HepG2 (cell line): ENCODE measurements around the gene TMEM33. TPM values are rescaled to one million over a fixed set of nuclear protein-coding genes. Genes with fewer than 3 reads are reported as not detected.

Source experiments
- CENPX ChIP-seq: sonication (generic); formaldehyde crosslinking; IDR thresholded peaks from 2 replicates; pipeline ENCODE4 v1.9.0; 2021; ENCODE audit warnings: mild to moderate bottlenecking, missing genetic modification reagents, moderate library complexity
- CHD2 ChIP-seq: IDR thresholded peaks from 2 replicates; pipeline ENCODE4 v1.6.1; 2011; ENCODE audit warnings: low read depth, low read length, improper control_type of control experiment
- ELF3 ChIP-seq: IDR thresholded peaks from 2 replicates; pipeline ENCODE4 v1.6.1; 2016; ENCODE audit warnings: missing genetic modification reagents, missing compliant biosample characterization
- ELF4 ChIP-seq: sonication (generic); formaldehyde crosslinking; IDR thresholded peaks from 2 replicates; pipeline ENCODE4 v1.5.0; 2020; ENCODE audit warnings: missing genetic modification reagents, mild to moderate bottlenecking, moderate library complexity, borderline replicate concordance
- HDAC6 ChIP-seq: fragments of 200-600 bp; sonication (generic); IDR thresholded peaks from 2 replicates; pipeline ENCODE4 v1.7.0; 2017; ENCODE audit warnings: mild to moderate bottlenecking, antibody characterized with exemption, low read length, low read depth
- JUNB ChIP-seq: sonication (generic); formaldehyde crosslinking; IDR thresholded peaks from 2 replicates; pipeline ENCODE4 v1.8.0; 2022; ENCODE audit warnings: missing genetic modification reagents, mild to moderate bottlenecking, borderline replicate concordance
- KDM2A ChIP-seq: sonication (generic); formaldehyde crosslinking; IDR thresholded peaks from 2 replicates; pipeline ENCODE4 v1.4.0; 2020; ENCODE audit warnings: low read depth, missing genetic modification reagents, borderline replicate concordance
- KLF16 ChIP-seq, 2 experiments: sonication (generic) in 1 of 2; formaldehyde crosslinking in 1 of 2; IDR thresholded peaks; 2 replicates each; pipeline versions ENCODE4 v1.6.1 to v1.8.0; 2016 to 2023; ENCODE audit warnings: missing genetic modification reagents in 2 of 2, missing compliant biosample characterization in 1 of 2
- MBNL3 ChIP-seq: fragments of 250-450 bp; sonication (Bioruptor Pico); conservative IDR thresholded peaks from 2 replicates; pipeline ENCODE4 v1.8.0; 2022; ENCODE audit warnings: mild to moderate bottlenecking, inconsistent platforms
- PLRG1 ChIP-seq: fragments of 450-650 bp; conservative IDR thresholded peaks from 2 replicates; pipeline ENCODE4 v1.6.1; 2016
- SIX4 ChIP-seq: sonication (generic); formaldehyde crosslinking; IDR thresholded peaks from 2 replicates; pipeline ENCODE4 v1.4.0; 2020; ENCODE audit warnings: missing genetic modification reagents
- TP53 ChIP-seq: sonication (generic); formaldehyde crosslinking; conservative IDR thresholded peaks from 2 replicates; pipeline ENCODE4 v1.4.0; 2020; ENCODE audit warnings: missing genetic modification reagents
- ZFAT ChIP-seq: sonication (generic); formaldehyde crosslinking; conservative IDR thresholded peaks from 2 replicates; pipeline ENCODE4 v1.8.1; 2023; ENCODE audit warnings: missing genetic modification reagents, inconsistent platforms
- ZMYM3 ChIP-seq: sonication (generic); formaldehyde crosslinking; IDR thresholded peaks from 2 replicates; pipeline ENCODE4 v1.5.1; 2020; ENCODE audit warnings: mild to moderate bottlenecking, missing genetic modification reagents
- ZNF20 ChIP-seq: sonication (generic); formaldehyde crosslinking; IDR thresholded peaks from 2 replicates; pipeline ENCODE4 v1.4.0; 2020; ENCODE audit warnings: mild to moderate bottlenecking, moderate library complexity, missing genetic modification reagents
- ZNF329 ChIP-seq: sonication (generic); formaldehyde crosslinking; IDR thresholded peaks from 2 replicates; pipeline ENCODE4 v1.9.0; 2021; ENCODE audit warnings: low read depth, mild to moderate bottlenecking, missing genetic modification reagents
- ZNF460 ChIP-seq: sonication (generic); formaldehyde crosslinking; IDR thresholded peaks from 2 replicates; pipeline ENCODE4 v1.5.1; 2020; ENCODE audit warnings: missing genetic modification reagents, mild to moderate bottlenecking, borderline replicate concordance
- ZNF572 ChIP-seq: sonication (generic); formaldehyde crosslinking; IDR thresholded peaks from 2 replicates; pipeline ENCODE4 v1.5.1; 2020; ENCODE audit warnings: mild to moderate bottlenecking, missing genetic modification reagents
- ZNF7 ChIP-seq: IDR thresholded peaks from 2 replicates; pipeline ENCODE4 v1.6.1; 2016; ENCODE audit warnings: missing biosample characterization, missing genetic modification reagents
- ZNF780A ChIP-seq: sonication (generic); formaldehyde crosslinking; IDR thresholded peaks from 2 replicates; pipeline ENCODE4 v1.8.0; 2022; ENCODE audit warnings: mild to moderate bottlenecking, missing genetic modification reagents, moderate library complexity
- polyA plus RNA-seq, 8 experiments: library from polyadenylated mRNA; depleted of rRNA in 3 of 8; stranded (reverse) in 7 of 8; unstranded in 1 of 8; fragments of >200 nt; fragmentation: Illumina TruSeq in 4 of 8; extraction: Trizol in 4 of 8; gene quantifications; 2 replicates each; pipeline versions ENCODE4 v1.2.1 to v1.2.3, GENCODE V29; 2011 to 2016; ENCODE audit warnings: low read depth in 4 of 8, missing spikeins in 1 of 8, mixed read lengths in 1 of 8; ENCODE audit not compliant: insufficient read depth in 1 of 8
- total RNA-seq, 5 experiments: library from RNA; depleted of rRNA; stranded (reverse); fragments of >200 nt; fragmentation: Illumina TruSeq; extraction: Trizol; gene quantifications; 2 replicates each; pipeline ENCODE4 v1.2.3, GENCODE V29; 2016; ENCODE audit warnings: low read depth in 1 of 5
- TF ChIP-seq, protein P1 (sequence below): sonication (generic); formaldehyde crosslinking; IDR thresholded peaks from 2 replicates; pipeline ENCODE4 v1.4.0; 2020; ENCODE audit warnings: mild to moderate bottlenecking, missing genetic modification reagents
- TF ChIP-seq, protein P2 (sequence below): sonication (generic); formaldehyde crosslinking; IDR thresholded peaks from 2 replicates; pipeline ENCODE4 v1.5.0; 2020; ENCODE audit warnings: missing genetic modification reagents
- TF ChIP-seq, protein P3 (sequence below): sonication (generic); formaldehyde crosslinking; IDR thresholded peaks from 2 replicates; pipeline ENCODE4 v1.8.0; 2022; ENCODE audit warnings: low read depth, missing genetic modification reagents
- TF ChIP-seq, protein P4 (sequence below): fragments of 450-650 bp; IDR thresholded peaks from 2 replicates; pipeline ENCODE4 v1.6.1; 2017; ENCODE audit warnings: mild to moderate bottlenecking
- TF ChIP-seq, protein P5 (sequence below): sonication (generic); formaldehyde crosslinking; IDR thresholded peaks from 2 replicates; pipeline ENCODE4 v1.4.0; 2020; ENCODE audit warnings: mild to moderate bottlenecking, low read depth, missing genetic modification reagents

Gene TMEM33
- total and polyA plus RNA-seq, 2 of the 13 experiments (the other 11 are each of a cell fraction or from before 2014, with no cell fraction given), result 36.1 to 66.6 TPM

DNA sequence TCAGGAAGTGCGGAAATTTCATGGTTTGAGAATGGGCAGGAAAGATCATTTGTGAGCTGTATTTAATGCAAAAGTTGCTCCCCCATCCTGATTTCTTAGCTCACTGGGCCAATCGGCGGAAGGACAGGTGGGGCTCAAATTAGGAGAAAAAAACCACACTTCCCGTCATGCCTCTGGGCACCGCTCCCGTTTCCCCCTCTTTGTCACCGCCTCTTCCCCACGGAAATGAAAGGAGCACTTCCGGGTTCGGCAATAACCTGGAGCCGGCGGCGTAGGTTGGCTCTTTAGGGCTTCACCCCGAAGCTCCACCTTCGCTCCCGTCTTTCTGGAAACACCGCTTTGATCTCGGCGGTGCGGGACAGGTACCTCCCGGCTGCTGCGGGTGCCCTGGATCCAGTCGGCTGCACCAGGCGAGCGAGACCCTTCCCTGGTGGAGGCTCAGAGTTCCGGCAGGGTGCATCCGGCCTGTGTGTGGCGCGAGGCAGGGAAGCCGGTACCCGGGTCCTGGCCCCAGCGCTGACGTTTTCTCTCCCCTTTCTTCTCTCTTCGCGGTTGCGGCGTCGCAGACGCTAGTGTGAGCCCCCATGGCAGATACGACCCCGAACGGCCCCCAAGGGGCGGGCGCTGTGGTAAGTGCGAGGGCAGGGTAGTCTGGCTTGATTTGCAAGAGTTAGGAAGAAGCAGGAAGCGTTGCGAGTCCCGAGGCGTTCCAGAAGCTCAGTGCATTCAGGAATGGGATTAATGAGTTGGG is at the start of gene TMEM33 (continued):
- TF ChIP-seq ZNF7 (CRISPR knock-in tag), result no peak
- TF ChIP-seq HDAC6, result no peak
- TF ChIP-seq ZNF460 (CRISPR knock-in tag), result no peak; the same call in 1 of the 2 replicates
- TF ChIP-seq KDM2A (CRISPR knock-in tag), result peak; percentile 85
- TF ChIP-seq JUNB (CRISPR knock-in tag), result no peak
- no peak for TF ChIP-seq ZNF20 (CRISPR knock-in tag)
- TF ChIP-seq CENPX (CRISPR knock-in tag), result no peak
- TF ChIP-seq, protein P1, sequence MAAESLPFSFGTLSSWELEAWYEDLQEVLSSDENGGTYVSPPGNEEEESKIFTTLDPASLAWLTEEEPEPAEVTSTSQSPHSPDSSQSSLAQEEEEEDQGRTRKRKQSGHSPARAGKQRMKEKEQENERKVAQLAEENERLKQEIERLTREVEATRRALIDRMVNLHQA (CRISPR knock-in tag), result no peak
- TF ChIP-seq, protein P2, sequence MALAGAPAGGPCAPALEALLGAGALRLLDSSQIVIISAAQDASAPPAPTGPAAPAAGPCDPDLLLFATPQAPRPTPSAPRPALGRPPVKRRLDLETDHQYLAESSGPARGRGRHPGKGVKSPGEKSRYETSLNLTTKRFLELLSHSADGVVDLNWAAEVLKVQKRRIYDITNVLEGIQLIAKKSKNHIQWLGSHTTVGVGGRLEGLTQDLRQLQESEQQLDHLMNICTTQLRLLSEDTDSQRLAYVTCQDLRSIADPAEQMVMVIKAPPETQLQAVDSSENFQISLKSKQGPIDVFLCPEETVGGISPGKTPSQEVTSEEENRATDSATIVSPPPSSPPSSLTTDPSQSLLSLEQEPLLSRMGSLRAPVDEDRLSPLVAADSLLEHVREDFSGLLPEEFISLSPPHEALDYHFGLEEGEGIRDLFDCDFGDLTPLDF (CRISPR knock-in tag), result peak; percentile 15; the same call in 1 of the 2 replicates
- TF ChIP-seq KLF16 (CRISPR knock-in tag; IDR thresholded peaks at IDR 0.05), result no peak
- TF ChIP-seq, protein P3, sequence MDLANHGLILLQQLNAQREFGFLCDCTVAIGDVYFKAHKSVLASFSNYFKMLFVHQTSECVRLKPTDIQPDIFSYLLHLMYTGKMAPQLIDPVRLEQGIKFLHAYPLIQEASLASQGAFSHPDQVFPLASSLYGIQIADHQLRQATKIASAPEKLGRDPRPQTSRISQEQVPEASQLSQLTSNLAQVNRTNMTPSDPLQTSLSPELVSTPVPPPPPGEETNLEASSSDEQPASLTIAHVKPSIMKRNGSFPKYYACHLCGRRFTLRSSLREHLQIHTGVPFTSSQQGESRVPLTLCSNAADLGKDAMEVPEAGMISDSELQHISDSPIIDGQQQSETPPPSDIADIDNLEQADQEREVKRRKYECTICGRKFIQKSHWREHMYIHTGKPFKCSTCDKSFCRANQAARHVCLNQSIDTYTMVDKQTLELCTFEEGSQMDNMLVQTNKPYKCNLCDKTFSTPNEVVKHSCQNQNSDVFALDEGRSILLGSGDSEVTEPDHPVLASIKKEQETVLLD (CRISPR knock-in tag), result no peak
- TF ChIP-seq ZNF780A (CRISPR knock-in tag), result no peak
- TF ChIP-seq ZFAT (CRISPR knock-in tag), result no peak; the same call in 1 of the 2 replicates
- TF ChIP-seq, protein P4, sequence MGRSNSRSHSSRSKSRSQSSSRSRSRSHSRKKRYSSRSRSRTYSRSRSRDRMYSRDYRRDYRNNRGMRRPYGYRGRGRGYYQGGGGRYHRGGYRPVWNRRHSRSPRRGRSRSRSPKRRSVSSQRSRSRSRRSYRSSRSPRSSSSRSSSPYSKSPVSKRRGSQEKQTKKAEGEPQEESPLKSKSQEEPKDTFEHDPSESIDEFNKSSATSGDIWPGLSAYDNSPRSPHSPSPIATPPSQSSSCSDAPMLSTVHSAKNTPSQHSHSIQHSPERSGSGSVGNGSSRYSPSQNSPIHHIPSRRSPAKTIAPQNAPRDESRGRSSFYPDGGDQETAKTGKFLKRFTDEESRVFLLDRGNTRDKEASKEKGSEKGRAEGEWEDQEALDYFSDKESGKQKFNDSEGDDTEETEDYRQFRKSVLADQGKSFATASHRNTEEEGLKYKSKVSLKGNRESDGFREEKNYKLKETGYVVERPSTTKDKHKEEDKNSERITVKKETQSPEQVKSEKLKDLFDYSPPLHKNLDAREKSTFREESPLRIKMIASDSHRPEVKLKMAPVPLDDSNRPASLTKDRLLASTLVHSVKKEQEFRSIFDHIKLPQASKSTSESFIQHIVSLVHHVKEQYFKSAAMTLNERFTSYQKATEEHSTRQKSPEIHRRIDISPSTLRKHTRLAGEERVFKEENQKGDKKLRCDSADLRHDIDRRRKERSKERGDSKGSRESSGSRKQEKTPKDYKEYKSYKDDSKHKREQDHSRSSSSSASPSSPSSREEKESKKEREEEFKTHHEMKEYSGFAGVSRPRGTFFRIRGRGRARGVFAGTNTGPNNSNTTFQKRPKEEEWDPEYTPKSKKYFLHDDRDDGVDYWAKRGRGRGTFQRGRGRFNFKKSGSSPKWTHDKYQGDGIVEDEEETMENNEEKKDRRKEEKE, result no peak
- TF ChIP-seq ELF4 (CRISPR knock-in tag), result peak; percentile 92; the same call in 1 of the 2 replicates
- 0 out of 2 replicates have a peak, but pooled peaks have one; percentile 35 for TF ChIP-seq TP53 (CRISPR knock-in tag)
- TF ChIP-seq PLRG1, result no peak
- no peak for TF ChIP-seq MBNL3 (CRISPR knock-in tag)
- peak; percentile 79; the same call in 1 of the 2 replicates for TF ChIP-seq ELF3 (CRISPR knock-in tag)
- no peak for TF ChIP-seq ZMYM3 (CRISPR knock-in tag)
- peak; percentile 83; the same call in 1 of the 2 replicates for TF ChIP-seq ZNF572 (CRISPR knock-in tag)
- no peak for TF ChIP-seq CHD2
- TF ChIP-seq, protein P5, sequence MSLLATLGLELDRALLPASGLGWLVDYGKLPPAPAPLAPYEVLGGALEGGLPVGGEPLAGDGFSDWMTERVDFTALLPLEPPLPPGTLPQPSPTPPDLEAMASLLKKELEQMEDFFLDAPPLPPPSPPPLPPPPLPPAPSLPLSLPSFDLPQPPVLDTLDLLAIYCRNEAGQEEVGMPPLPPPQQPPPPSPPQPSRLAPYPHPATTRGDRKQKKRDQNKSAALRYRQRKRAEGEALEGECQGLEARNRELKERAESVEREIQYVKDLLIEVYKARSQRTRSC (CRISPR knock-in tag), result no peak
- TF ChIP-seq SIX4 (CRISPR knock-in tag), result no peak
- TF ChIP-seq ZNF329 (CRISPR knock-in tag), result 0 out of 2 replicates have a peak, but pooled peaks have one; percentile 31
